Measurements from ENCODE around the gene MGLL.

DNA sequence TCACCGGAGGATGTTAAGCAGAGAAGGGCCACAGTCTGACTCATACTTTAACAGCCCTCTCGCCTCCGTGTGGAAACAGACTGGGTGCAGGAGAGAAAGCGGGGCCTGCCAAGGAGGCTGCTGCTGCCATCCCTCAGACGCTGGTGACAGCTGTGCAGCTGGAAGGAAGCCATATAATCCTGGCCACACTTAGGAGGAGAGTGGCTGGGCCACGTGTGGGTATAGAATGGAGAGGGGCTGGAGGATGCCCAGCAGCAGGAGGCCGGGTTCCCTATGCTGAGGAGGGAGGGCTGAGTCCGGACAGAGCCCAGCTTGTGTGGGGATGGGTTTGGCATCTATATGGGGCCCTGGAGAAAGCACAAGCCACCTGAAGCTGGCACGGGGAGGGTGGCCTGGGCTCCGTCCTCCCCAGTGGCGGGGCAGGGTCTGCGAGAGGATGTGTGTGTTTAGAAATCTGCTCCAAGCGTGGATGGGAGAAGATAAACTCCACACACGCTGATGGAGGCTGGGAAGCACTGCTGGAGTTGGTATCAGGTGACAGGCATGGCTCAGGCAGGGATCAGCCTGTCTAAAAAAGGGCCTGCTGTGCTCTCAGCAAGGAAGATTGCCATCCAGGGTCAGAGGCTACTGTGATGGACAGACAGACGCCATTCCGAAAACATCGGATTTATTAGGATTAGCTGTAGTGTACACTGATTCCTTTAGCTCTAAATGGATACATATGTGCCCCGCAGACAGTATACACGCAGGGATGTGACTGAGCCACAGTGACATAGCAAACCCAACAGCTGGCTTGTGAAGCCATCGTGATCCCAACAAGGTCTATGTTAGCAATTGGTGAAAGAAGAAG lies 133.7 kb downstream of the MGLL start:
- TF ChIP-seq JUND (IDR thresholded peaks at IDR 0.05) = no peak
- TF ChIP-seq CTCF (IDR thresholded peaks at IDR 0.05; ENCODE audit: low read depth, low read length, missing input control) = no peak
- TF ChIP-seq HNF4A (conservative IDR thresholded peaks at IDR 0.05) = no peak
- no peak for TF ChIP-seq RXRA (IDR thresholded peaks at IDR 0.05)
- no peak for TF ChIP-seq REST (IDR thresholded peaks at IDR 0.05)
- no peak for TF ChIP-seq TAF1 (conservative IDR thresholded peaks at IDR 0.05)
- no peak for TF ChIP-seq ATF3 (IDR thresholded peaks at IDR 0.05)
- TF ChIP-seq YY1 (IDR thresholded peaks at IDR 0.05) = no peak
- no peak for TF ChIP-seq RAD21 (IDR thresholded peaks at IDR 0.05)
- TF ChIP-seq GABPA (IDR thresholded peaks at IDR 0.05 in 1 of 2, conservative IDR thresholded peaks at IDR 0.05 in 1 of 2) = no peak
- no peak for TF ChIP-seq EGR1 (IDR thresholded peaks at IDR 0.05; ENCODE audit: low read depth in 2 of 2)
- TF ChIP-seq, protein P1, sequence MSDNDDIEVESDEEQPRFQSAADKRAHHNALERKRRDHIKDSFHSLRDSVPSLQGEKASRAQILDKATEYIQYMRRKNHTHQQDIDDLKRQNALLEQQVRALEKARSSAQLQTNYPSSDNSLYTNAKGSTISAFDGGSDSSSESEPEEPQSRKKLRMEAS (IDR thresholded peaks at IDR 0.05) = no peak
- TF ChIP-seq, protein P2, sequence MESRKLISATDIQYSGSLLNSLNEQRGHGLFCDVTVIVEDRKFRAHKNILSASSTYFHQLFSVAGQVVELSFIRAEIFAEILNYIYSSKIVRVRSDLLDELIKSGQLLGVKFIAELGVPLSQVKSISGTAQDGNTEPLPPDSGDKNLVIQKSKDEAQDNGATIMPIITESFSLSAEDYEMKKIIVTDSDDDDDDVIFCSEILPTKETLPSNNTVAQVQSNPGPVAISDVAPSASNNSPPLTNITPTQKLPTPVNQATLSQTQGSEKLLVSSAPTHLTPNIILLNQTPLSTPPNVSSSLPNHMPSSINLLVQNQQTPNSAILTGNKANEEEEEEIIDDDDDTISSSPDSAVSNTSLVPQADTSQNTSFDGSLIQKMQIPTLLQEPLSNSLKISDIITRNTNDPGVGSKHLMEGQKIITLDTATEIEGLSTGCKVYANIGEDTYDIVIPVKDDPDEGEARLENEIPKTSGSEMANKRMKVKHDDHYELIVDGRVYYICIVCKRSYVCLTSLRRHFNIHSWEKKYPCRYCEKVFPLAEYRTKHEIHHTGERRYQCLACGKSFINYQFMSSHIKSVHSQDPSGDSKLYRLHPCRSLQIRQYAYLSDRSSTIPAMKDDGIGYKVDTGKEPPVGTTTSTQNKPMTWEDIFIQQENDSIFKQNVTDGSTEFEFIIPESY (IDR thresholded peaks at IDR 0.05) = no peak
